NCI-H1436 treated with DMSO at 0.1 percent for 48 hours (cell line): ENCODE measurements around the gene C20orf202.
"Not testable (repeated sequence)": the region's sequence is repeated elsewhere in the genome, so short reads cannot be mapped to it uniquely, and the experiment has no call there.

ENCODE experiments used
- DNase-seq: peaks from one replicate; lab custom pipeline; 2025; lab: John Stamatoyannopoulos, UW

Gene C20orf202

GRCh38 chr20:1209447-1210387 is 6.5 kb downstream of the C20orf202 start:
- DNase-seq = no peak

GRCh38 chr20:1210501-1210900 is 7.2 kb downstream of the C20orf202 start:
- no peak for DNase-seq

DNA sequence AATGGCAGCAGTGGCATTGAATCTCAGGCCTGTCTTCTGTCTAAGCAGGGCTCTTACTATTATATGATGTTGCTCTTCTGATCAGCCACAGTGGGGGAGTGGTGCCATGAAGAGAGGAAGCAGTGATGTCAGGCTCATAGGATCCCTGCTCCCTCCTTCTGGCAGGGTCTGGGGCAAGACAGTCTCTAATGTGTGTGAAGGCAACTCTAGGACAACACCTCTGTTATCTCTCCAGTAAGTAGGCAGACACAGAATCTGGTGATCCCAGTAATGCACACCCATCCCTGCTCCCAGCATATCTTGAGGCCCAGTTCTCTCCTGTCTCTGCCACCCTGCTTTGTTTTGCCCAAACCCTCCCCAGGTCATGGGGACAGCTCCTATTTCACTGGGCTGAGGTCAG is 8.8 kb downstream of the C20orf202 start:
- no peak for DNase-seq

DNA sequence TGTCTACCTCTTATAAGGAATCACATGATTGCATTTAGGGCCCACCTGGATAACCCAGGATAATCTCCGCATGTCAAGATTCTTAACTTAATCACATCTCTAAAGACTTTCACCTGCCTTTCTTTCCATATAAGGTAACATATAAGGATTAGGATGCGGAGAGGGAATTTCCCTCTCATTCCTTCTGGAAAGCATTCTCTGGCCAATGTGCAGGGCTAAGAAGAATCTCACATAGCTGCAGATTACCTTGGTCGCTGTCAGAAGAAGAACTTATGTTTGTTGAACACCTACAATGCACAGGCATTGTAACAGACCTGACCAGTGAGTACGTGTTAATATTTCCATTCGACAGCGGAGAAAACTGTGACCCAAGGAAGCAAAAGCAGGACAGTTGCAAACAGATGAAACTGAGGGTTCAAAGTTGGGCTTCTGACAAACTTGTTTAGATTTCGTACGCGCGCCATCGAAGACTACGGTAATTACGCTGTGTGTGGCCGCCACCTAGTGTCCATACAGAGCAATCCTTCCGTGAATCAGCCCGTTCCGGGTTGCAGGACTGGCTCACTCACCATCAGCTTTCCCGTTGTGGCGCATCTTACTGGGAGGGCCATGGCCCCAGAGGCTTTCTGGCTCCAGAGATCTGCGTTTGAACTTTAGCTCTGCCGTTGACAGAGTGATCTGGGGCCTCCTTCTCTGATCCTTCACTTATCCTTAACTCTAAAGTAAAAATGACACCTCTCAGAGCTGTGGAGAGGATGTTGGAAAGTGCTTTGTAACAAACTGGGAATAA is 9.5 kb downstream of the C20orf202 start:
- DNase-seq = no peak

GRCh38 chr20:1214838-1215261 is 11.6 kb downstream of the C20orf202 start:
- no peak for DNase-seq

GRCh38 chr20:1215386-1216170 is 12.3 kb downstream of the C20orf202 start:
- DNase-seq = no peak

DNA sequence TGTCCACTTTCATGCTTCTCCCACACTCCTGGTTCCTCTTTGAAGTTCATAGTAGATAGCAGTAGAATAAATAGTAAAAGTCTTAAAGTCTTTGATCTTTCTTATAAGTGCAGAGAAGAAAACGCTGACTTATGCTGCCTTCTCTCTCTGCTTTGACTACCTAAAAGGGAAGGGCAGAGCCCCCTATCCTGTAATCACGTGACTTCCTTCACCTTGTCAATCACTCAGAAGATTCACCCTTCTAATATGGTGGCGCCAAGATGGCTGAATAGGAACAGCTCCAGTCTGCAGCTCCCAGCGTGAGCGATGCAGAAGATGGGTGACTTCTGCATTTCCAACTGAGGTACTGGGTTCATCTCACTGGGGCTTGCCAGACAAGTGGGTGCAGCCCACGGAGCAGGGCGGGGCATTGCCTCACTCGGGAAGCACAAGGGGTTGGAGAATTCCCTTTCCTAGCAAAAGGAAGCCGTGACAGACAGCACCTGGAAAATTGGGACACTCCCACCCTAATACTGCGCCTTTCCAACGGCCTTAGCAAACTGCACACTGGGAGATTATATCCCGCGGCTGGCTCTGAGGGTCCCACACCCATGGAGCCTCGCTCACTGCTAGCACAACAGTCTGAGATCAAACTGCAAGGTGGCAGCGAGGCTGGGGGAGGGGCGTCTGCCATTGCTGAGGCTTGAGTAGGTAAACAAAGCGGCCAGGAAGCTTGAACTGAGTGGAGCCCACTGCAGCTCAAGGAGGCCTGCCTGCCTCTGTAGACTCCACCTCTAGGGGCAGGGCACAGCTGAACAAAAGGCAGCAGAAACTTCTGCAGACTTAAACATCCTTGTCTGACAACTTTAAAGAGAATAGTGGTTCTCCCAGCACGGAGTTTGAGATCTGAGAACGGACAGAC is 13.5 kb downstream of the C20orf202 start:
- not testable (repeated sequence) for DNase-seq

GRCh38 chr20:1222750-1223149 is 19.5 kb downstream of the C20orf202 start:
- DNase-seq = not testable (repeated sequence)

GRCh38 chr20:1224205-1224890 is 21.1 kb downstream of the C20orf202 start:
- no peak for DNase-seq

GRCh38 chr20:1225263-1225782 is 22.1 kb downstream of the C20orf202 start:
- DNase-seq = no peak

DNA sequence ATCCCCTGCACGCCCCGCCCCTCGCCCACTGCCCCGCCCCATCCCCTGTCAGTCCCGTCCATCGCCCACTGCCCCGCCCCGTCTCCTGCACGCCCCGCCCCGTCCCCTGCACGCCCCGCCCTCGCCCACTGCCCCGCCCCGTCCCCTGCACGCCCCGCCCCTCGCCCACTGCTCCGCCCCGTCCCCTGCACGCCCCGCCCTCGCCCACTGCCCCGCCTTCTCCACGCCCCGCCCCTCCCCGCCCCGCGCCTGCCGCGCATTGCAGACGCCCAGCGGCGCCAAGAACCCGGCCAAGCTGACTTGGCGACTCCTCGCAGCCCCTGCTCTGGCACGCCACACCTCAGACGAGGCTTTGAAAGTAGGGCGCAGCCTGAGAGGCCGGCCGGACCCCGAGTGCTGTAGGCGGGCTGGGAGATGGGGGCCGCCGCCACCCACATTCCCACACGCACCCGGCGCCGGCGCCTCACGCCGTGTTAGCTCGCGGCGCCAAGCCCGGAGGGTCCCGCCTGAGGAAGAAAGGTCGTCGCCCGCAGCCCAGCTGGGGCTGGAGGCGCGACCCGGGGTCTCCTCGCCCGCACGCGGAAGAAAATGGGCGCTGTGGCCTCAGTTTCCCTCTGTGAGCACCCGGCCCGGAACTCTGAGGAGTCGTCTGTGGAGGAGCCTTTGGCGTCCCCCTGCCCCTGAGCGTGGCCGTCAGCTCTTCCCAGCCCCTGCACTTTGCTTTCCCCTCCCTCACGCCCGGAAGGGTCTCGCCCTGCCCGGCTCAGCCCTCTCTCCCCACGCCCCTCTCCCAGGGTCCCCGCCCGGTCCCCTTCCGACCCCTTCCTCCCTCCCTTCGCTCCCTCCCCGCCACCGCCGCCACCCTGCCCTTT is 22.8 kb downstream of the C20orf202 start, which contains the start of gene RAD21L1:
Gene RAD21L1 (plus strand): TSS at position 262 of the 872 bp plus-strand sequence. CDS start 2,410 bp downstream, outside the sequence.
- DNase-seq = no peak

GRCh38 chr20:1229541-1229940 is 26.3 kb downstream of the C20orf202 start:
- no peak for DNase-seq

DNA sequence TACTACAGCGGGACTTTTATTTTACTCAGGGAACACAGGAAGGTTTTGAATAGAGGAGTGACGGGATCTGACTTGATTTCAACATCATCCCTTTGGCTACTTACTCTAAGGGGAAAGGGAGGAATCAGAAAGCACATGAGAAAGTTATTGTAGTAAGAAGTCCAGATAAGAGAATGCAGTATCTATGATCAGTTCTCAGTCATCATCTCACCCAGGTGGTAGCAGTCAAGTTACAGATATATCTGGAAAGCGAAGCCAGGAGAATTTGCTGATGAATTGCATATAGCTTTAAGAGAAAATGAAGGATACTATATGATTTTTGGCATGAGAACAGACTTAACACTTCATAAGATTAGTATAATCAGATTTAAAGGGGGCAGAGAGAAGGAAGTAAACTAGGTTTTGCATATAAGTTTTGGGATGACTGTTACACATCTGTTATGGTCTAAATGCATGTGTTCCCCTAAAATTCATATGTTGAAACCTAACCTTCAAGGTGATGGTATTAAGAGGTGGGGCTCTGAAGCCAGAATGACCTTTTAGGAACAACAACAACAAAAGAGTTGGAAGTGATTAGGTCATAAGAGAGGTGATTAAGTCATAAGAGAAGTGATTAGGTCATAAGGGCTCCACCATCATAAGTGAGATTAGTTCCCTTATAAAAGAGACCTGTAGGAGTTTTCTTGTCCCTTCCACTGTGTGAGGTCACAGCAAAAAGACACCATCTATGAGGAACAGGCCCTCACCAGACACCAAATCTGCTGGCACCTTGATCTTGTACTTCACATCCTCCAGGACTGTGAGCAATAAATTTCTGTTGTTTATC is 29.2 kb downstream of the C20orf202 start:
- DNase-seq = no peak

GRCh38 chr20:1240549-1240948 is 37.3 kb downstream of the C20orf202 start:
- DNase-seq = no peak

DNA sequence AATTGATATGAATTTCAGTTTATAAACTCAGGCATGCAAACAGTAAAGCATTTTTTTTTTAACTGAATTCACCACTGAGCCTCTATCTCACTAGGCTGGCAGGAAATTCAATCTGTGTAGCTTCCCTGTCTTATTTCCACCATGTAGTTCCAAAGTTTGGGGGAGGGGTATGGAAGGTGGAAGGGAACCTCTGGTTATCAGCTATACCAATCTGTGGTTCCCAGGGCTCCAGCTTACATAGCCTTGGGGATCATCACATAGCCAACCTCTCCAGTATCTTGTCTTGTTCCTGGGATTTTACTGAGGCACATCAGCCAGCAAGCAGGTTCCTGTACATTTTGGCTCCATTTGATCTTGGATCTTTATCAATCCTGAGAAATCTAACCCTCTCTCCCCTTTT is 38.2 kb downstream of the C20orf202 start:
- DNase-seq = no peak

DNA sequence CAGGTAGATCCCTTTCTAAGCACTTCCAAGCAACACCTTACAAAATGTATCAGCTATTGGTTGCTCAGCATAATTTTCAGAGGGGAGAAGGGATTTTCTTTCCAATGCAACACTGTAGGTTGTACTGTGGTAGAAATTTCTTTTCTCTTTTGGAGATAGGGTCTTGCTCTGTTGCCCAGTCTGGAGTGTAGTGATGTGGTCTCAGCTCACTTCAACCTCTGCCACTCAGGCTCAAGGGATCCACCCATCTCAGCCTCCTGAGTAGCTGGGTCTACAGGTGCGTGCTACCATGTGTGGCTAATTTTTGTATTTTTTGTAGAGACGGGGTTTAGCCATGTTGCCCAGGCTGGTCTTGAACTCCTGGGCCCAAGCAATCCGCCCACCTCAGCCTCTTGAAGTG is 38.8 kb downstream of the C20orf202 start:
- no peak for DNase-seq

GRCh38 chr20:1242530-1242929 is 39.3 kb downstream of the C20orf202 start:
- no peak for DNase-seq

DNA sequence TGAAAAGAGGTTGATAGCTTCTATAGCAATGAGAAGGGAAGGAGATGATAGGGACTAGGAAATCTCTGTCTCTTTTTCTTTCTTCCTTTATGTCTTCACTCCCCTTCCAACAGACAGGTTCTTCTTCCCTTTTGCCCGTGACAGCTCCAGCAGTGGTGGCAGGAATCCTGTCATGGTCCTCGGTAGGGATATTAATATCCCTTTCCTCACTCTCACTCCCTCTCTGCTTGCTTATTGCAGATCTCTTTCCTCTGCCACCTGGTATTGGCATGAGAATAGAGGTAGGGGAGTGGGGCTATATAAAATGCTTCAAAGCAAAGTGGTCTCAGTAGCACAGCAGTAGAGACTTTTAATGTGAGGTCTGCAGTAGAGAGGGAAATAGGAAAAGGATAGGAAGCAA is 42.3 kb downstream of the C20orf202 start:
- DNase-seq = no peak
